Tibial artery (tissue), 4 donors: Measurements from ENCODE around the gene INHBB.

Experiments
- DNase-seq, 2 donors: peaks; one replicate each; pipeline ENCODE4 v3.0.0-alpha.2; 2019
- H3K27ac ChIP-seq, 2 donors: fragments of 200-600 bp; sonication (generic) in 1 of 2; 1 replicate in 1 of 2; 2 replicates in 1 of 2; pipeline ENCODE4 v1.5.1; 2018 to 2019; ENCODE audit warnings: mild to moderate bottlenecking in 1 of 2
- H3K27me3 ChIP-seq, 2 donors: fragments of 200-600 bp; sonication (generic) in 1 of 2; one replicate each; pipeline versions ENCODE4 v1.5.1 to v1.6.0; 2016 to 2019
- H3K36me3 ChIP-seq, 3 donors: fragments of 200-600 bp; sonication (generic) in 2 of 3; one replicate each; pipeline ENCODE4 v1.5.1; 2016 to 2019; ENCODE audit warnings: mild to moderate bottlenecking in 2 of 3
- H3K4me1 ChIP-seq, 4 donors: fragments of 200-600 bp; sonication (generic) in 2 of 4; 1 replicate in 3 of 4; 2 replicates in 1 of 4; pipeline ENCODE4 v1.5.1; 2016 to 2019
- H3K4me3 ChIP-seq, 2 donors: fragments of 200-600 bp; sonication (generic) in 1 of 2; 1 replicate in 1 of 2; 2 replicates in 1 of 2; pipeline ENCODE4 v1.5.1; 2018 to 2019; ENCODE audit warnings: mild to moderate bottlenecking in 2 of 2
- H3K9me3 ChIP-seq, 3 donors: fragments of 200-600 bp; sonication (generic) in 1 of 3; one replicate each; pipeline ENCODE4 v1.5.1; 2016 to 2019
- CTCF ChIP-seq, 2 experiments: fragments of 200-600 bp in 1 of 2; fragments of 450-650 bp in 1 of 2; IDR thresholded peaks; one replicate each; pipeline ENCODE4 v1.5.1; 2017 to 2019; ENCODE audit warnings: antibody characterized with exemption in 2 of 2, mild to moderate bottlenecking in 1 of 2, moderate library complexity in 1 of 2
- intact Hi-C: fragments of 100-400 bp; cut with DNase I; formaldehyde crosslinking; loops from one replicate; pipeline ENCODE4 v1.15.0; 2023; ENCODE audit warnings: low total_unique reads

INHBB gene

GRCh38 chr2:120392923-120393322 lies 47.0 kb downstream of the INHBB start:
- no peaks in the 10 kb centered on the region for H3K9me3 ChIP-seq
- no peak for TF ChIP-seq CTCF (IDR thresholded peaks at IDR 0.05)
- H3K4me3 ChIP-seq, result no peak overlapping the region
- H3K27ac ChIP-seq, result no peak overlapping the region
- H3K27me3 ChIP-seq, result peaks cover 0 to 27% of the 10 kb centered on the region in 2 donors
- H3K4me1 ChIP-seq, result peaks cover 0 to 4% (median 0%) of the 10 kb centered on the region in 4 donors
- intact Hi-C loops, result no loop called here
- DNase-seq, result no peak
- H3K36me3 ChIP-seq, result no peaks in the 10 kb centered on the region

DNA sequence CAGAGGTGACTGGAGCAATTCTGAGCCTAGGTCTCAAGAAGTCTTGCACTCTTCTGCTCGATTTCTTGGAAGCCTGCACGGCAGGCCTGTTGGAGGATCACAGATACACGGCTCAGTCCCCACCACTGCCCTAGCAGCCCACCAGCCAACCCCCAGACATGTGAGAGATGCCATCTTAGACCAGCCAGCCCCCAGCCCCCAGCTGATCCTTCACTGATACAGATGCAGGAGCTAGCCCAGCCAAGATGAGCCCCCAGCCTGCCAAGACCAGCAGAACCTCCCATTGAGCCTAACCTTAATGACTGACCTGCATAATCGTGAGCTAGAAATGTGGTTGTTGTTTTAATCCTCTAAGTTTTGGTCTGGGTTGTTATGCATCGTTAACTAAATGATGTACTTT lies 47.5 kb downstream of the INHBB start:
- no peak for DNase-seq
- no peak for TF ChIP-seq CTCF (IDR thresholded peaks at IDR 0.05)
- no peak overlapping the region for H3K4me3 ChIP-seq
- H3K27ac ChIP-seq, result no peak overlapping the region
- H3K36me3 ChIP-seq, result no peaks in the 10 kb centered on the region
- H3K27me3 ChIP-seq, result peaks cover 0 to 32% of the 10 kb centered on the region in 2 donors
- peaks cover 0 to 4% (median 0%) of the 10 kb centered on the region in 4 donors for H3K4me1 ChIP-seq
- intact Hi-C loops, result no loop called here
- H3K9me3 ChIP-seq, result no peaks in the 10 kb centered on the region

DNA sequence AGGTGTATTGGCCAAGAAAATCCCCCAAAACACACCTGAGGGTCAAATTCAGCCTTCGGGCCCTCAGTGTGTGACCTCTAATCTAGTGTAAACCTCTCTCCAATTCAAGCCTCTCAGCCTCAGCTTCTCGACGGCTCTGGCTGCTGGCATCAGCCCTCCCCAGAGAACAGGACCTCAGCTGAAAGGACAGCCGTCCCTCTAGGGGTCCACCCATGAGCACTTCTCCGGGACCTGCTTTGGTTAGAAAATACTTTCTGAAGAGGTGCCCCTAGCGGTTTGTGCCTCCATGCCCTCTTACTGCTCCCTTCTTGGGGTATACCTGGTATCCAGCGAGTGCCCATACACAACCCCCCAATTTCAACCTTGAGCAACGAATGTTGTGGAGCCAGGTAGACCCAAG lies 48.8 kb downstream of the INHBB start:
- H3K27ac ChIP-seq, result no peak overlapping the region
- H3K9me3 ChIP-seq, result no peaks in the 10 kb centered on the region
- no peak for TF ChIP-seq CTCF (IDR thresholded peaks at IDR 0.05)
- no peak overlapping the region for H3K4me3 ChIP-seq
- H3K36me3 ChIP-seq, result no peaks in the 10 kb centered on the region
- H3K27me3 ChIP-seq, result peaks cover 0 to 33% of the 10 kb centered on the region in 2 donors
- no peak for DNase-seq
- peaks cover 0 to 7% (median 0%) of the 10 kb centered on the region in 4 donors for H3K4me1 ChIP-seq
- intact Hi-C loops, result no loop called here

GRCh38 chr2:120395221-120396012 lies 49.5 kb downstream of the INHBB start:
- peaks cover 0 to 37% of the 10 kb centered on the region in 2 donors for H3K27me3 ChIP-seq
- intact Hi-C loops, result no loop called here
- no peak overlapping the region for H3K27ac ChIP-seq
- DNase-seq, result peak; percentile 15 to 42
- H3K4me3 ChIP-seq, result no peak overlapping the region
- no peaks in the 10 kb centered on the region for H3K36me3 ChIP-seq
- no peak for TF ChIP-seq CTCF (IDR thresholded peaks at IDR 0.05)
- H3K4me1 ChIP-seq, result peaks cover 0 to 7% (median 0%) of the 10 kb centered on the region in 4 donors
- H3K9me3 ChIP-seq, result no peaks in the 10 kb centered on the region

DNA sequence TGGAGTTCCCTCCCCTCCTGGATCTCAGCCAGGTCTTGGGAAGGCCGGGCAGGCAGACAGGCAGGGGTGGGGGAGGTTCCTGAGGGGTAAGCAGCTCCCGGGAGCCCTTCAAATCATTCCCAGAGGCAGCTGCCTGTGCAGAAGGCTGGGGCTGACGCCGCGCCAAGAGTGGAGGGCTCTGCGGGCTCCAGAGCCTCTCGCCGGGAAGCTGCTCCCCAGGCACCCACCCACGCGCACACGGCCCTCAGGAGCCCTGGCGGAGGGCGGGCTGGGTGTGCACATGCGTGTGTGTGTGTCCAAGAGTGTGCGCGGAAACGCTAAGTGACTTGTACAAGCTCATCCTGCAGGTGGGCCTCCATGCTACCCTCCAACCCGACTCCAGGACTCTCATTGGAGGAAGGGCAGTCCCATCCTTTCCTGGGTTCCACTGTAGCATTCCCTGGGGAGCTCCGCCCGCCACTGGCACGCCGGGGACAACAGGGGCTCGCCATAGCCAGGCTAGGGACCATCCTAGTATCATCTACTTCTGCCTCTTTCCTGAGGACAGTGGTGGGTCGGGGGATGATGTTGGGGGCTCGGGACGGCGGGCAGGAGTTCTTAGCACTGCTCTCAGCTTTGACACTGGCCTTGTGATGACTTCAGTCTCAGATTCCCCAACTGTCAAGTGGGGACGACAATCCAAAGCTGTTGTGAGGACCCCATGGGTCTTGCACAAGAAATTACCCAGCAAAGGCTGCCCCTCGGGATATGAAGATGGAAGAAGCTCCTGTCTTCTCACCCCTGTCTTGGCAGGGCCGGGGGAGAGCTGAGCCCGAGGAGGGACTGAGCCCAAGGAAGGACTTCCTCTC lies 50.3 kb downstream of the INHBB start:
- intact Hi-C loops, result no loop called here

More for the DNA sequence above, 50.3 kb downstream of the INHBB start:
- no peak overlapping the region for H3K27ac ChIP-seq
- TF ChIP-seq CTCF (IDR thresholded peaks at IDR 0.05), result no peak
- peaks cover 0 to 37% of the 10 kb centered on the region in 2 donors for H3K27me3 ChIP-seq
- H3K9me3 ChIP-seq, result no peaks in the 10 kb centered on the region
- H3K4me3 ChIP-seq, result no peak overlapping the region
- peak; percentile 16 to 64 for DNase-seq
- H3K4me1 ChIP-seq, result peaks cover 0 to 7% (median 0%) of the 10 kb centered on the region in 4 donors
- H3K36me3 ChIP-seq, result no peaks in the 10 kb centered on the region
